ENCODE measurements around the gene CWC15.
"Not testable (repeated sequence)": the region's sequence is repeated elsewhere in the genome, so short reads cannot be mapped to it uniquely, and the experiment has no call there.

Gene CWC15

DNA sequence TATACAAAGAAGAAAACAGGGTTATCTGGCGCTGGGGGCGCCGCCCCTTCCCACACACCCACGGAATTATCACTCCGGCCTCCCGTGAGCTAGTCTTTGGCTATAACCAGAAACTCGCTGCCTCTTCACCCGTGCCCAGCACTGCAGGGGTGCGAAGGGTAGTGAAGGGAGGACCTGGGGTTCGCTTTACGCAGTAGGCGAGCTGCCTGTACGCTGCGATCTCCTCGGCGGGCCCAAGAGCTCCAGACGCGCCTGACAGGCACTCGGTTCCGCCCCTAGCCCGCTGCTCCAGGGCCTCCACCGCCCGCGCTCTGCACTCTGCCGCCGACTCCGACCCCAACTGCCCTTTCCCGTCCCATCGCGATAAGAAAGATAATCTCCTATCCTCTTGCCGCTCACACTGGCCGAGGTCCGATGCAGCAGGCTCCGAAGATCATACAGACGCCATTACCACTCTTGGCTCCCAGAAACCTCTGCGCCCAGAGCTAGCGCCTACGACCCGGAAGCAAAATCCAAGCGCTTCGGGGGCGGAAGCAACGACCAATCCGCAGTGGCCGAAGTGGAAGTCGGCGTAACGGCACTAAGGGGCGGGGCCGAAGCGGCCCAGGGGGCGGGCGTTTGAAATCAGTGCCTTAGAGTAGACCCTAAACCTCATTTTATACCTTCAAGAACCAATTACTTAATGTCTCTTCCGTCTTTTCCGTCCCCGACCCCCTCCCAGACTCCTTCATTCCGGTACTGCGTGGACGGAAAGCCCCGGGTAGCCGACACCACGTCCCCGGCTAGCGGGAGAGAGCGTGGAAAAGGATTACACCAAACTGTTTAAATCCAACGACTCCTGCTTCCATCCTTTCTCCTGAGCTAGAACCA, at the start of gene CWC15, which contains the start of gene KDM4D:
TSS of gene CWC15 (minus strand) at position 458 of the 870 bp plus-strand sequence. CDS start 1,371 bp downstream, outside the sequence.
TSS of gene KDM4D (plus strand) at position 611 of the 870 bp plus-strand sequence. CDS start 23,664 bp downstream, outside the sequence.
- in situ Hi-C loops (cut with MboI; ENCODE audit: low sequenced_read_pairs): no loop called here

DNA sequence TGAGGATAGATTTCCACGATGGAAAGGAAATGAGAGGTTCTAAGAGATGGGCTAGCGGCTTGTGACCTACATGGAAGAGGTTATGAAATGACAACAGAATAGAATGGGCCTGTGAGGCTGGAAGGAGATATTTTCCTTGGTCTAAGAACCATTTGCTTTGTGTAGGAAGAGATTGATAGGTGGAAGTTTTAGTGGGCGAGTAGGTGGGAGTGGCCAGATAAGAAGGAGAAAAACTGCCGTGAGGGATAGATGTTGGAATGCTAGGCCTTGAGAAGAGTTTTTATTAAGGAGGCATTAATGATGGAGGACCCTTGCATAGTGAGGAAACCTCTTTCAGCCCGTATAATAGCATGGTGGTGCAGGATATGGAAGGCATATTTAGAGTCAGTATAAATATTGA, 48.1 kb upstream of the CWC15 start:
- in situ Hi-C loops (cut with MboI; ENCODE audit: low sequenced_read_pairs): not testable (repeated sequence)

DNA sequence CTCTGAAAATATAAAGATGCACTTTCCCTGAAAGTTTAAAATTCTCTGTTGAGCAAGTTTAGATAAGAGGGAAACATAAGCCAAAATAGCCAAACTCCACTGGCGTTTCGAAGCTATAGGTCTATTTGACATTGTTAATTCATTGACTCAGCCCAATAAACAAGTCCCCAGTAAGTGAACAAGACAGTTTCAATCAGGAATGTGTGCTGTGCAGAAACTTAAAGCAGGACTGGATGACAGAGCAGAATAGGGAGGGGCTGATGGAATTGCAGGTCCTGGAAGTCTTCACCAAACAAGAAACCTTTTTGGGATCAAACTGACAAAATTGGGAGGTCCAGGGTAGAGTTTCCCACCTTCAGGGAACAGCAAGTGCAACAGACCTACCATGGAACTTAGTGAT, 42.8 kb upstream of the CWC15 start:
- in situ Hi-C loops (cut with MboI; ENCODE audit: low sequenced_read_pairs): no loop called here

DNA sequence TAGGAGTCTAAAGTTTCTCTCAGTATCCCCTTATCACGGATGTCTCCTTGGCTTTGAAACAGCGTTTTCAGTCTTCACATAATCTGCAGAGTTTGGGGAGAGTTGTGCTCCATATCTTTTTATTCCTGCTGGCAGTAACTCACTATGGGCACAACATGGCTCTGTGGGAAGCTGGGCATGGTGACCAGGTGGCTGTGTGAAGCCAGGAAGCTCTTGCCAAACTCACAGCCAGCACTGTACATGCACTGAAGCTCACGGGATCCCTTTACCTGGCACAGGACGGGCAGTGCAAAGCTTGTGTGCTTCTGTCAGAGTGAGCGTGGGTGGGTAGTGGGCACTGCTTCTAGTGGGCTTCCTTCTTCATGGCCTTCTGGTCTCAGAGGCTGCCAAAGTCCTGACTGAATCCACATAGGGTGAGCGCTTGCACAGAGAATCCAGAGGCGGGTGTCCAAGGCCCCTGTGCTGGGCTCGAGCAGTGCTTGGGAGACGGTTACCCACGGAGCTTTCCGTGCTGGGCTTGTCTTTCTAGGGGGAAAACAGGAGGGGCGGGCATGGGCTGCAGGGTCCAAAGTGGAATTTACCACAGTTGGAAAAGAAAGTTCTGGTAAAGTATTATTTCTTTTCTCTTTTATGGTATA, 40.9 kb upstream of the CWC15 start:
- in situ Hi-C loops (cut with MboI; ENCODE audit: low sequenced_read_pairs): no loop called here

DNA sequence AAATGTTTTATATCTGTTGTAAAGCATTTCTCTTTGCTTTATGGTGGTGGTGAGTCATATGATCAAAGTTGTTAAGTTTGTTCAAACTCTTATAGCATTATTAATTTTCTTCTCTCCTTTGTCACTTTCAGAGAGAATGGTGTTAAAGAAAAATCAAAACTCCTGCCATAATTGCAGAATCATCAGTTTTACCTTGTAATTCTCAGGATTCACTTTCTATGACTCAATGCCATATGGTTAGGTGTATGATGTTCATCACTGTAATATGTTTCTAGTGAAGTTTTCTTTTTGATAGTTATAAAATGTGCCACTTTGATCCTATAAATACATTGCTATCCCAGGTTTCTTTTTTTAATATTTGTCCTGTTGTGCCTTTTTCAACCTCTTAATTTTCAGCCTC, 38.0 kb upstream of the CWC15 start:
- in situ Hi-C loops (cut with MboI; ENCODE audit: low sequenced_read_pairs): no loop called here

DNA sequence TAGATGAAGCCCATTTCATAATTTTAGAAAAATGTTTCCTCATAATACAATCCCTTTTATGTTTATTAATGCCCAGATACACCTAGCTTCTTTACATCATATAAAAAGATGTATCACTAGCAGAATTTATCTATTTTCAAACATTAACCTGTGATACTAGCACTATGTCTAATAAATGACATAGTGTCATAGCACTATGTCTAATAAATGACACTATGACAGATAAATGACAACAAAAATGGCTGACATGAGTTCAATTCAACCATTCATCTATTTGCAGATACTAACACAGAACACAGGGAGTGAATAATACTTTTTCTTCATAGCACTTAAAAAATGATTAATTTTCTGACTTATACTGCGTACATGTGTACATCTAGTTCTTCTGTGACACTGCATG, 32.3 kb upstream of the CWC15 start:
- in situ Hi-C loops (cut with MboI; ENCODE audit: low sequenced_read_pairs): no loop called here

DNA sequence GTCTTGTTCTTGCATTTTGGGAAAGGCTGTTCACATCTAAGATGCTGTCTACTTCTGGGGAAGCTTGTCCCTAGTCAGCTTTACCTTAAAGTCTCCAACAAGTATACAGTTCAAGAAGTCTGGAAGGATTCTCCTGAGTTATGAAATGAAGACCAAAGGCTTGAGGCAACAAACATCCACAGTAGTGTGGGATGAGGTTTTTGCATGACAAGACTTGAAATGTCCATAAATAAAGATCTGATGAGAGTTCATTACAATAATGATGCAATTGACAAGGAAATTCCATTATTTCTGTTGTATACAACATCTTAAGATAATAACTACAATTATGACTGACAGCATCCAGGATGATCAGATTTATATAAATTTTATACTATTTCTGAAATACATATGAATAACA, 30.4 kb upstream of the CWC15 start:
- in situ Hi-C loops (cut with MboI; ENCODE audit: low sequenced_read_pairs): no loop called here

DNA sequence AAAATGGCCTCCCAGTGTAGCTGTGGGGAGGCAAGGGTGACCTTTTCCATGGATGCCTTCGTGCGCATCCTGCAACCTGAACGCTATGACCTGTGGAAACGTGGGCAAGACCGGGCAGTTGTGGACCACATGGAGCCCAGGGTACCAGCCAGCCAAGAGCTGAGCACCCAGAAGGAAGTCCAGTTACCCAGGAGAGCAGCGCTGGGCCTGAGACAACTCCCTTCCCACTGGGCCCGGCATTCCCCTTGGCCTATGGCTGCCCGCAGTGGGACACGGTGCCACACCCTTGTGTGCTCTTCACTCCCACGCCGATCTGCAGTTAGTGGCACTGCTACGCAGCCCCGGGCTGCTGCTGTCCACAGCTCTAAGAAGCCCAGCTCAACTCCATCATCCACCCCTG, 24.9 kb upstream of the CWC15 start:
- in situ Hi-C loops (cut with MboI; ENCODE audit: low sequenced_read_pairs): no loop called here

DNA sequence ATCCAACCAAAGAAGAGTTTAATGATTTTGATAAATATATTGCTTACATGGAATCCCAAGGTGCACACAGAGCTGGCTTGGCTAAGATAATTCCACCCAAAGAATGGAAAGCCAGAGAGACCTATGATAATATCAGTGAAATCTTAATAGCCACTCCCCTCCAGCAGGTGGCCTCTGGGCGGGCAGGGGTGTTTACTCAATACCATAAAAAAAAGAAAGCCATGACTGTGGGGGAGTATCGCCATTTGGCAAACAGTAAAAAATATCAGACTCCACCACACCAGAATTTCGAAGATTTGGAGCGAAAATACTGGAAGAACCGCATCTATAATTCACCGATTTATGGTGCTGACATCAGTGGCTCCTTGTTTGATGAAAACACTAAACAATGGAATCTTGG, 24.1 kb upstream of the CWC15 start:
- in situ Hi-C loops (cut with MboI; ENCODE audit: low sequenced_read_pairs): no loop called here

DNA sequence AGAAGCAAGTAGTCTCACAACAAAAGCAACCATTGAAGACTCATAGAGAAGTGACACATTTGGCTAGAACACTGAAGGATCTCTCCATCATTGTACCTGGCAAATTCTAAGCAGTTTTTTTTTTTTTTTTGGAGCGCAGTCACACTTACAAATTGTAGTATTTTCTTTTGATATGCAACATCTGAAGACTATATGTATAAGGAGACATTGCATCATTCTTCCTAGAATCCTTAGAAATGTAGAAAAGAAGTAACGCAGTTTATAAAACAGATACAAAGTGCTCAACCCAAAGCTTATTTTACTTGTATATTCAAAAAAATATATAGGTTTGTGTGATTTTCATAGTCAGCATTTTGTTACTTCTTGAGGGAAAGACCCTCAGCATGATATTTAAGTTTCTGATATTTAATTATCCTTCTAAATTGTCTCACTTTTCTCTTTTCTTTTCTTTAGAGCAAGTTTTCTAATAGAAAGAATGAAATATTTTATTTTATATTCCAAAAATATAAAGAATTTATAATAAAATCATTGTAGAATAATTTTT, 20.1 kb upstream of the CWC15 start:
- in situ Hi-C loops (cut with MboI; ENCODE audit: low sequenced_read_pairs): no loop called here

DNA sequence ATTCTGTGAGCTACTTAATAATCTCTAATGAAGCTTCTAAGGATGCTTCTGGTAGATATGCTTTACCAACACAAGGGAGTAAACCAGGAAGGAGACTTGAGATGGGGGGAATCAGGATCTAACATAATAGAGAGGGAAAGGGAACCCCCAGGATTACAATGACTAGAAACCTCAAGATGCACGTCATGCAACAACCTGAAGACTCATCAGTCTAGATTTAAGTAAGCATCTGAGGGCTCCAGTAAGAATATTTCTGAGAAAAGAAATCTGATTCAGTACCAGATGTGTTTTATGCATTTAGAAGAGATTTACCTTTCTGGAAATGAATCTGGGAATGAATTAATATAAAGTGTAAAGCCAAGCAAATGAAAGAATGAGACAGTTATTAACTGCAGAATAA, 15.4 kb upstream of the CWC15 start:
- in situ Hi-C loops (cut with MboI; ENCODE audit: low sequenced_read_pairs): no loop called here

DNA sequence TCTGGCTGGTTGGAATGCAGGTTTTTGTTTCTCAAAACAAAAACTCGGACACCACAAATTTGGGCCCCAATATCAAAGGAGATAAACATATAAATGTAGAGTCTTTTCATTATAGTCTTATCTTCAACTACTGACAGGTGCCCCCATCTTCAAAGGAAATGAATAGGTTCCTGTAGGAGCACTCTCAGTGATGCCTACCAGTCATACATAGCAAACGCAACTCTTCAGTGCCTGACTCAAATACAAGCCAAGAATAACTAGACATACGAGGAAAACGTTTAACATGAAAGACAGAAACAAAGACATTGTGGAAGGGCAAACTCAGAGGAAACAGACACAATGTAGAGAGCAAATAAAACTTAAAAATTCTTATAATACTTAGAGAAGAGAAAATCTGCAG, 14.0 kb upstream of the CWC15 start:
- in situ Hi-C loops (cut with MboI; ENCODE audit: low sequenced_read_pairs): no loop called here

DNA sequence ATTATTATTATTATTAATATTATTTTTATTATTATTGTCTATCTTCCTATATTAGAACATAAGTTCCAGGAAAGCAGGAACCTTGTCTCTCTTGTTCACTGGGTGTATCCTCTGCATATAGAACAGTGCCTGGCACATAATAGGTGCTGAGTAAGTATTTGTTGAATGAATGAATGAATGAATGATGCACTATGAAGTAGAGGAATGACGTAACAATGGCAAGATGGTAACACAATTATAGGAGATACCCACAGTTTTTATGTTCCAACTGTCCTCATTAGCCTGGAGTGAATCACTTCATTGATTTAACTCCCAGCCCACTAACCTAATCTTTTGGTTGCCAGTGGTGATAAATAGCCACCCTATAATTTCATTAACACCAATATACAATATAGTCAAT, 2.2 kb upstream of the CWC15 start:
- in situ Hi-C loops (cut with MboI; ENCODE audit: low sequenced_read_pairs): no loop called here

DNA sequence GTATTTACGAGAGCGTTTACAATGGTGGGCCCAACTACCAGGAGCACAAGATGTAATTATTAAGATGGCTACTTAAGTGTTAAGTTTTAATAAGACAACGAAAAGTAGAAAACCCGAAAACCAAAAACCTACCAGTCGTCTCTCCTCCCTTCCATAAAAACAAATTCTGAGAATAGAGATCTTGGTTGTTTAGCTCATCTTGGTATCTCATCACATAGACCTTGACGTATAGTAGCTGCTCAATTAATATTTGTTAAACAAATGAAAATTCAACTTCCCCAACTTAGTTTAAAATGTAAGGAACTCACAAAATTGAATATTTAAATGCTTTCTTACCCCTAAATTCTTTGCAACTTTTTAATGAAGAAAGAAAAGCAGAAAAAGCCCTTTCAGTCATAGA, 822 bp upstream of the CWC15 start:
- in situ Hi-C loops (cut with MboI; ENCODE audit: low sequenced_read_pairs): no loop called here

DNA sequence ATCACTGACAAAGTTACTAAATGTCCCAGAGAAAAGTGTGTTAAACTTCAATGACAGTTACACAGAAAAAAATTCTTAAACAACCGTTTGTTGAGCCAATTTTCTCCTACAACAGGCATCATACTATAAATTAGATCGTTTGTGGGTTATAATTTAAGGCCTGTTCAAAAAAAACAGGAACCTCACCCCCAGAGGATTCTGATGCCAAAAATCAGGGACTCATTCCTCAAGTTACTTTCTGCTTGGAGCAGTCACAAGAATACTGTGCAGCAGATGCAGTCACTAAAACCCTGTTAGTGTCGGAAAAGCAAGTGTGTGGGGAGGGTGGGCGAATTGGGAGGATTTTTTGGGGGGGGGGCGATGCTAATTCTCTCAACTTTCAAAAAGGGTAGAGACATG, 657 bp downstream of the CWC15 start:
- in situ Hi-C loops (cut with MboI; ENCODE audit: low sequenced_read_pairs): no loop called here

DNA sequence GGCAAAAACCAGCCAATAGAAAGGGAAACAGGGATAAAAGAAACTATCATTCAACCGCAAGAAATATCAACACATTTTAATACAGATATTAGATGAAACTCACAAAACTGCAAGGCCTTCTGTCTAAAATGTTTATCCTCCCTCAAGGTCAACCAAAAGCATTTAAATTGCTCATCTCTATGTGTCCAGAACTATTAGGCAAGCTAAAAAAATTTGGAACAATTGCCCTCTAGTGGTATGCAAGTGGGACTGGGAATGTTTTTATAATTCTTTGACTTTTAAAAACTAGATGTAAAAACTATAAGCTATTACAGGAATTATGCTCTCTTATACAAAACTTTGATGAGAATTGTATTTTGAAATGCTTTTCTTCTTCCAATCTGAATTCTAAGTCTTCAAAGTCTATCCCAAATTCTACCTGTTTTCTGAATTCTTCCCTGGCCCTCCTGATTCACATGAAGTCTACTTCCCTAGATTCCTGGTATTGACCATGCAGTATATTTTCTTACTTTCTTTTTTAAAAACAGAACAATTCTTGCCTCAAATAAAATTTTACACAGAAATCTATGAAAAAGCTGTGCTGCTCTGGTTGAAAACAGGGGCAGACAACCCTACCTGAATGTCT, 4.9 kb downstream of the CWC15 start:
- in situ Hi-C loops (cut with MboI; ENCODE audit: low sequenced_read_pairs): no loop called here

DNA sequence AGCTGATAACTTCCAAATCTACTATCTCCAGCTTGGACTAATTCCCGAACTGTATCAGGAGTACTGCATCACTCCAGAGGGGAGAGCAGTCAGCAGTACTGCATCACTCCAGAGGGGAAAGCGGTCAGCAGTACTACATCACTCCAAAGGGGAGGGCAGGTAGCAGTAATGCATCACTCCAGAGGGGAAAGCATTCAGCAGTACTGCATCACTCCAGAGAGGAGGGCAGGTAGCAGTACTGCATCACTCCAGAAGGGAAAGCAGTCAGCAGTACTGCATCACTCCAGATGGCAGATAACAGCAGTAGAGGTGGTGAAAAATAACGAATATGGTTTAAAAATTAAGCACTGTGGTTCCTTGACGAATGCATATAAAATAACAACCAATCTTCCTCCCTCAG, 8.4 kb downstream of the CWC15 start:
- in situ Hi-C loops (cut with MboI; ENCODE audit: low sequenced_read_pairs): no loop called here

DNA sequence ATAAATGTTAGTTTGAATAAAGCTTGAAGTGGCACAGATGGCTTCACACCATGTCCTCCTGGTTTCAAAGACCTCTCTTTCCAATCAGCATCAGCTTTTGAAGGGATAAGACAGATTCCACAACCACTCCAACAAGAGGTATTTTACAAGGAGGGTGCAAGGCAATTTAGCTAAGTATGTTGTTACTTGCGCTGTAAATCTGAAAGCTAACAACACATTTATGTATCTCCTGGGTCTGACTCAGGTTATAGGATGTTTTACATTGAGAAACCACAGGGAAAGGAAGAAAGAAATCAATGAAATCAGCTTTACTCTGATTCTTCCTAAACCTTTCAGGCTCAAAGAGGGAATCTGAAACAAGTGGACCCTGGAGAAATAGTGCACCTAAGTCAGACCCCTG, 12.1 kb downstream of the CWC15 start:
- in situ Hi-C loops (cut with MboI; ENCODE audit: low sequenced_read_pairs): no loop called here

DNA sequence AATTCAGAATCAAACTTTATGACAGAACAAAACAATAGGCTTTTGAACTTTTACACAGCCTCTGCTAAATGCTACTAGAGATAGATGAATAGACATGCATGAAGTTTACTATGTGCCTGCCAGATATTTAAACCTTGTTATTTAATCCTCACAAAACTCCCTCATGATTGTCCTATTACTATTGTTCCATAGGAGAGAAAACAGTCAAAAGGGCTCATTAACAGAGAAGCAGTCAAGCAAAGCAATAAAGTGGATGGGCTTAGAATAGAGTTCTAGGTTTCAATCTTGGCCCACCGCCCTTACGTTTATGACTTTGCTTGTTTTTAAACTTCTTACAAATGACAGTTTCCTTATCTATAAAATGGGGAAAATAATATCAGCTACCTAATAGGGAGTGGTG, 12.9 kb downstream of the CWC15 start:
- in situ Hi-C loops (cut with MboI; ENCODE audit: low sequenced_read_pairs): no loop called here

DNA sequence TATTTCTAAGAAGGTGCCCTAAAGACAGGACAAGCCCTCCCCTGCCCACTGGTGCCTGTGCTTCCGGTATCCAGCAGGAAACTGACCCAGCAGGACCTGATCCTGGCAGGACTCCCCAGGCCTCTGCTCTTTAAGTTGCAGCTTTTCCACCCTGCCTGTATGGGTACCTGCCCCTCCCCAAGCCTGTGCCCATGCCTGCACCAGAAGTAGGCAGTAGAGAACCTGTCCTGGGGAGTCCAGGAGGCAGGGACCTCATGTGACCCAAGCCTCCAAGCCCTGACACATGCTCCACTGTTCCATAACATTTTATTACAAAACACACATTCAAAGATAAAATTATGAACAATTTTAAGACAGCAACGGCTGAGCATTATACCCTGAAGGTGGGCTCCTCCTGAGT, 14.2 kb downstream of the CWC15 start:
- in situ Hi-C loops (cut with MboI; ENCODE audit: low sequenced_read_pairs): no loop called here

DNA sequence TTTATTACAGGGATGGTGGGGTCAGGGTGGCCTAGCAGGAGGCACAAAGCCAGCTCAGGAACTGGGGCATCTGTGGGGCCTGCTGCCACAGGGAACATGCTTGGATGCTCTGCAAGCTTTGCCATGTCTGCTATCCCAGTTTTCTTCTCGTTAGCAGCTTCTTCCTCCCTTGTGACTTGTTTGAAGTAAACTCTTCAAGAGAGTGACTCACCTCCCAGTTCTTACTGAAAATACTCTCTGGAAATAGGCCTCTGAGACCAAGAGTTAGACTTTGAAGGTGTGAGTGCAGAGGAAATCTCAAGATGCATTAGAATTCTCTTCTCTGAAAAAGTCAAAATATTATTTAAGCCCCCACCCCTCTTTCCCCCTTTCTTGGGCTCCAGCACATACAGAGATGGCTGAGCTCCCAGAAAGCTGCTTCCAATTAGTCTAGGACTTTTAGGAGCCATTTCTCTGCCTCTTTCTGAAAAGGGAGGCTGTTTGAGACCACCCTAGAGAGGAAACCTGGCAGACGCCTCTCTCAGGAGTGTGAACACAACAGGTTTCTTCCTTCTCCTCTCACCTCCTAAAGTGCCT, 15.1 kb downstream of the CWC15 start:
- in situ Hi-C loops (cut with MboI; ENCODE audit: low sequenced_read_pairs): no loop called here
